H1 (cell line): Measurements from ENCODE around the gene MANBA. TPM values are rescaled to one million over a fixed set of nuclear protein-coding genes. Genes with fewer than 3 reads are reported as not detected.

Experiments used
- CTCF ChIA-PET: fragments of 300-600 bp; sonication (Branson Sonifier 250); formaldehyde crosslinking; loops from one replicate; lab custom pipeline; 2021; ENCODE audit not compliant: partially characterized antibody; lab: Charles Lee
- POLR2A ChIA-PET: fragments of 300-600 bp; sonication (Branson Sonifier 250); formaldehyde crosslinking; loops from one replicate; lab custom pipeline; 2021; ENCODE audit warnings: inconsistent platforms; ENCODE audit not compliant: partially characterized antibody; lab: Charles Lee
- DNase-seq, 2 experiments: peaks; one replicate each; pipeline versions ENCODE4 v3.0.0 to v3.0.0-alpha.2; 2010 to 2022; ENCODE audit warnings: low spot score in 2 of 2, low read depth in 1 of 2, mixed read lengths in 1 of 2
- FAIRE-seq: peaks from 2 replicates; lab custom pipeline; 2011; peaks lifted over from hg19 to GRCh38; lab: Jason Lieb, UNC
- H2AFZ ChIP-seq: 2 replicates; pipeline ENCODE4 v1.8.1; 2012; ENCODE audit warnings: low read length, inconsistent platforms
- H2AK5ac ChIP-seq: 2 replicates; pipeline ENCODE4 v1.6.1; 2013; ENCODE audit warnings: low read depth, low read length
- H2BK120ac ChIP-seq: replicated peaks from 2 replicates; pipeline ENCODE3; 2013; ENCODE audit warnings: low read depth, low read length, inconsistent platforms
- H2BK12ac ChIP-seq: 2 replicates; pipeline ENCODE4 v1.6.1; 2013; ENCODE audit warnings: low read depth, low read length
- H2BK15ac ChIP-seq: 2 replicates; pipeline ENCODE4 v1.6.1; 2013; ENCODE audit warnings: low read length
- H2BK20ac ChIP-seq: 2 replicates; pipeline ENCODE4 v1.6.1; 2013; ENCODE audit warnings: low read length
- H2BK5ac ChIP-seq: 2 replicates; pipeline ENCODE4 v1.6.1; 2013; ENCODE audit warnings: low read depth, low read length
- H3K14ac ChIP-seq: 2 replicates; pipeline ENCODE4 v1.6.1; 2013; ENCODE audit warnings: inconsistent platforms; ENCODE audit not compliant: insufficient read length
- H3K18ac ChIP-seq: 2 replicates; pipeline ENCODE4 v1.6.1; 2013; ENCODE audit warnings: low read length; ENCODE audit errors: extremely low read depth
- H3K23ac ChIP-seq: 2 replicates; pipeline ENCODE4 v1.6.1; 2013; ENCODE audit warnings: inconsistent platforms; ENCODE audit not compliant: insufficient read length
- H3K23me2 ChIP-seq: 2 replicates; pipeline ENCODE4 v1.6.1; 2013; ENCODE audit warnings: low read depth, low read length
- H3K27ac ChIP-seq: 2 replicates; pipeline ENCODE4 v1.6.1; 2011; ENCODE audit warnings: low read depth, low read length, inconsistent platforms
- H3K27me3 ChIP-seq, 4 experiments: replicated peaks in 1 of 4; 1 replicate in 1 of 4; 2 replicates in 3 of 4; pipeline versions ENCODE4 v1.6.1 to v1.8.1; 2011 to 2013; ENCODE audit warnings: low read length in 3 of 4, mild to moderate bottlenecking in 3 of 4, inconsistent platforms in 2 of 4, mixed read lengths in 2 of 4, moderate library complexity in 1 of 4; ENCODE audit not compliant: control insufficient read depth in 3 of 4, insufficient read depth in 3 of 4; ENCODE audit errors: extremely low read depth in 1 of 4
- H3K36me3 ChIP-seq, 4 experiments: 2 replicates each; pipeline versions ENCODE4 v1.6.1 to v1.8.1; 2011 to 2013; ENCODE audit warnings: mild to moderate bottlenecking in 4 of 4, low read length in 3 of 4, moderate library complexity in 2 of 4, control low read depth in 1 of 4, inconsistent platforms in 1 of 4; ENCODE audit not compliant: insufficient read depth in 4 of 4, control insufficient read depth in 2 of 4
- H3K4ac ChIP-seq: replicated peaks from 2 replicates; pipeline ENCODE3; 2013; ENCODE audit warnings: low read length, low read depth, mixed read lengths, inconsistent platforms; ENCODE audit not compliant: insufficient read length
- H3K4me1 ChIP-seq, 4 experiments: replicated peaks in 1 of 4; 1 replicate in 1 of 4; 2 replicates in 3 of 4; pipeline versions ENCODE4 v1.6.1 to v1.8.1; 2011 to 2013; ENCODE audit warnings: low read length in 3 of 4, inconsistent platforms in 2 of 4, mixed read lengths in 1 of 4; ENCODE audit not compliant: insufficient read depth in 4 of 4, control insufficient read depth in 3 of 4
- H3K4me2 ChIP-seq, 2 experiments: 2 replicates each; pipeline versions ENCODE4 v1.6.1 to v1.8.1; 2011 to 2013; ENCODE audit warnings: low read depth in 2 of 2, low read length in 2 of 2, control low read depth in 1 of 2, inconsistent platforms in 1 of 2, mild to moderate bottlenecking in 1 of 2; ENCODE audit not compliant: insufficient read depth in 1 of 2
- H3K4me3 ChIP-seq, 4 experiments: fragments of 200-600, 300-600 bp in 1 of 4; sonication (generic), shearing (Covaris generic), sonication (Bioruptor Twin) in 1 of 4; 2 replicates each; pipeline versions ENCODE4 v1.5.1 to v1.8.1; 2011 to 2016; ENCODE audit warnings: low read length in 4 of 4, low read depth in 3 of 4, control low read depth in 2 of 4, inconsistent platforms in 2 of 4, mild to moderate bottlenecking in 2 of 4, mixed read lengths in 1 of 4, moderate library complexity in 1 of 4; ENCODE audit not compliant: insufficient read depth in 2 of 4; ENCODE audit errors: extremely low read depth in 1 of 4
- H3K56ac ChIP-seq: replicated peaks from 2 replicates; pipeline ENCODE3; 2013; ENCODE audit warnings: low read depth, mild to moderate bottlenecking, mixed read lengths, low read length, inconsistent platforms; ENCODE audit not compliant: insufficient read length
- H3K79me1 ChIP-seq: 2 replicates; pipeline ENCODE4 v1.6.1; 2013; ENCODE audit warnings: low read depth, low read length, control low read depth
- H3K79me2 ChIP-seq, 2 experiments: 2 replicates each; pipeline versions ENCODE4 v1.6.1 to v1.8.1; 2012 to 2013; ENCODE audit warnings: low read length in 2 of 2, mild to moderate bottlenecking in 2 of 2, inconsistent platforms in 1 of 2; ENCODE audit not compliant: insufficient read depth in 2 of 2, control insufficient read depth in 1 of 2
- H3K9ac ChIP-seq, 4 experiments: replicated peaks in 1 of 4; 1 replicate in 1 of 4; 2 replicates in 3 of 4; pipeline versions ENCODE4 v1.6.1 to v1.8.1; 2011 to 2013; ENCODE audit warnings: low read depth in 3 of 4, low read length in 3 of 4, control low read depth in 2 of 4, mild to moderate bottlenecking in 2 of 4, moderate library complexity in 2 of 4, inconsistent platforms in 1 of 4; ENCODE audit errors: extremely low read depth in 1 of 4
- H3K9me3 ChIP-seq, 2 experiments: 2 replicates each; pipeline versions ENCODE4 v1.6.1 to v1.8.1; 2012 to 2013; ENCODE audit warnings: mild to moderate bottlenecking in 2 of 2, moderate library complexity in 2 of 2, control low read depth in 1 of 2, inconsistent platforms in 1 of 2, low read depth in 1 of 2, low read length in 1 of 2, mixed read lengths in 1 of 2; ENCODE audit not compliant: insufficient read depth in 2 of 2
- H4K20me1 ChIP-seq, 2 experiments: replicated peaks in 1 of 2; 2 replicates each; pipeline versions ENCODE3 to v1.8.1; 2011 to 2013; ENCODE audit warnings: inconsistent platforms in 2 of 2, low read length in 2 of 2, mild to moderate bottlenecking in 1 of 2; ENCODE audit not compliant: insufficient read depth in 2 of 2, control insufficient read depth in 1 of 2
- H4K5ac ChIP-seq: 2 replicates; pipeline ENCODE4 v1.6.1; 2013; ENCODE audit warnings: low read length, low read depth, mixed read lengths, inconsistent platforms; ENCODE audit not compliant: insufficient read length
- H4K8ac ChIP-seq: 2 replicates; pipeline ENCODE4 v1.8.0; 2013; ENCODE audit warnings: mild to moderate bottlenecking, moderate library complexity, low read length, inconsistent platforms; ENCODE audit not compliant: insufficient read depth; ENCODE audit errors: extremely low read depth
- H4K91ac ChIP-seq: replicated peaks from 2 replicates; pipeline ENCODE3; 2013; ENCODE audit warnings: low read length, mixed read lengths, inconsistent platforms; ENCODE audit not compliant: insufficient read length
- CTBP2 ChIP-seq: IDR thresholded peaks from 2 replicates; pipeline ENCODE4 v1.7.0; 2011; ENCODE audit warnings: borderline replicate concordance, mild to moderate bottlenecking, moderate library complexity, mixed read lengths, low read length; ENCODE audit not compliant: insufficient read depth, insufficient read length
- HDAC2 ChIP-seq, 2 experiments: fragments of 300-600 bp in 1 of 2; sonication (generic) in 1 of 2; IDR thresholded peaks; 2 replicates each; pipeline ENCODE4 v1.6.1; 2011 to 2012; ENCODE audit warnings: low read depth in 2 of 2, low read length in 2 of 2, mild to moderate bottlenecking in 2 of 2, moderate library complexity in 2 of 2, borderline replicate concordance in 1 of 2, inconsistent platforms in 1 of 2
- JUN ChIP-seq: IDR thresholded peaks from 2 replicates; pipeline ENCODE4 v1.6.1; 2011; ENCODE audit warnings: low read depth, mild to moderate bottlenecking, improper control_type of control experiment, low read length
- KDM4A ChIP-seq: IDR thresholded peaks from one replicate; pipeline ENCODE4 v1.7.1; 2012; ENCODE audit warnings: low read depth, mild to moderate bottlenecking, moderate library complexity, low read length, inconsistent platforms; ENCODE audit not compliant: severe bottlenecking
- MAFK ChIP-seq: IDR thresholded peaks from 2 replicates; pipeline ENCODE4 v1.6.1; 2012; ENCODE audit warnings: low read depth, mild to moderate bottlenecking, improper control_type of control experiment, low read length
- PHF8 ChIP-seq: fragments of 200-600 bp; sonication (generic); conservative IDR thresholded peaks from 2 replicates; pipeline ENCODE4 v1.7.1; 2012; ENCODE audit warnings: low read depth, mild to moderate bottlenecking, inconsistent platforms, low read length, moderate library complexity
- RNF2 ChIP-seq: fragments of 200-900, 300-1000 bp; sonication (generic); IDR thresholded peaks from 2 replicates; pipeline ENCODE4 v1.7.1; 2016; ENCODE audit warnings: borderline replicate concordance, low read depth, mild to moderate bottlenecking, antibody characterized with exemption, low read length; ENCODE audit not compliant: poor library complexity, severe bottlenecking; ENCODE audit errors: missing control alignments
- SAP30 ChIP-seq: fragments of 300-600 bp; sonication (generic); IDR thresholded peaks from 2 replicates; pipeline ENCODE4 v1.7.1; 2012; ENCODE audit warnings: low read length, moderate library complexity, mild to moderate bottlenecking, inconsistent platforms; ENCODE audit not compliant: insufficient read depth, insufficient replicate concordance
- TCF12 ChIP-seq: IDR thresholded peaks from 2 replicates; pipeline ENCODE4 v1.6.1; 2011; ENCODE audit warnings: low read depth, mild to moderate bottlenecking, low read length
- ZNF274 ChIP-seq: IDR thresholded peaks from 2 replicates; pipeline ENCODE4 v1.7.0; 2012; ENCODE audit warnings: low read length, borderline replicate concordance; ENCODE audit errors: extremely low read depth
- WGBS, 2 experiments: shearing (Covaris generic) in 1 of 2; methylation state at CpG; one replicate each; pipeline versions ENCODE4 v1.1.6 to v1.1.7; 2013 to 2015; ENCODE audit warnings: low lambda C conversion rate in 2 of 2, mixed read lengths in 2 of 2, inconsistent platforms in 1 of 2, low coverage in 1 of 2, missing lambda C conversion rate in 1 of 2; ENCODE audit not compliant: insufficient replicate concordance in 2 of 2, insufficient coverage in 1 of 2, insufficient read length in 1 of 2; ENCODE audit errors: extremely low coverage in 1 of 2, missing lambda C conversion rate in 1 of 2; 5-methylcytosine and 5-hydroxymethylcytosine counted together
- polyA plus RNA-seq, 7 experiments: library from polyadenylated mRNA; depleted of rRNA in 3 of 7; stranded (reverse) in 5 of 7; unstranded in 2 of 7; fragments of >200 nt in 5 of 7; fragments of 200-250 nt in 2 of 7; gene quantifications; 1 replicate in 5 of 7; 2 replicates in 1 of 7; 4 replicates in 1 of 7; pipeline versions ENCODE4 v1.2.1 to v1.2.3, GENCODE V29; 2011 to 2013; ENCODE audit warnings: missing spikeins in 2 of 7, mixed read lengths in 2 of 7
- total RNA-seq: library from RNA; stranded (reverse); fragmentation: NEBNext Ultra II Directional; extraction: Animal tissue kit (Norgen Biotek cat#: 25700); gene quantifications from 2 replicates; pipeline ENCODE4 v1.2.1, GENCODE V29; 2021
- TF ChIP-seq, protein P1 (sequence below): IDR thresholded peaks from 2 replicates; pipeline ENCODE4 v1.6.1; 2012; ENCODE audit warnings: low read length, inconsistent platforms

The MANBA gene
- total and polyA plus RNA-seq, 2 of the 8 experiments (the other 6 are each of a cell fraction or from before 2014, with no cell fraction given): 22.9 to 27.8 TPM

DNA sequence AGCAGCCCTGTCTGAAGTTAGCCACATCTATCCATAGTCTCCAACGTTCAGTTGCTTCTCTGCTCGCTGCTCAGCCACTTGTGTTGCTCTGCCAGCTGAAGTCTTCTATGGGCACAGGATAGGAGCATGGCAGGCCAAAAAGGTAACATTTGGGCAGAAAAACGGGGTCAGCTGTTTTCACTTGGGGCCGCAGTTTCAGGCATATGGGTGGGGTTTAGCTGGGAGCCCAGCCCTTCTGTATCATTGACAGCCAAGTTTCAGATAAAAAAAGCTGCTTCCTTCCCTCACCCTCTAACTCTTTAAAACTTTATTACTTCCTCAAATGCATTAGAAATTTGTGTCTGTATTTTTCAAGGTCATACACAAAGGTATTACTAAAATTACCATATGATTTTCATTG lies 18.4 kb upstream of the MANBA start:
- no peaks in the 10 kb centered on the region for H3K4me1 ChIP-seq
- peak overlapping the region; percentile 54; the same call in 1 of the 2 replicates for H2AFZ ChIP-seq
- no peak overlapping the region for H2BK20ac ChIP-seq
- H3K4me3 ChIP-seq: no peak overlapping the region
- H3K27ac ChIP-seq: no peak overlapping the region
- no peaks in the 10 kb centered on the region for H3K36me3 ChIP-seq
- DNase-seq: no peak
- no peak overlapping the region for H4K91ac ChIP-seq
- no peaks in the 10 kb centered on the region for H4K20me1 ChIP-seq
- no peak overlapping the region for H3K23ac ChIP-seq
- H3K18ac ChIP-seq: no peak overlapping the region
- no peaks in the 10 kb centered on the region for H3K9me3 ChIP-seq
- H3K56ac ChIP-seq: no peak overlapping the region
- H3K79me1 ChIP-seq: no peaks in the 10 kb centered on the region
- ChIA-PET CTCF (no interaction called here), POLR2A (interaction anchor here (0.8 to 4.7 kb wide), 4 partner anchors 11 to 49 kb away, joined by 4 to 31 read pairs (median 7); partner anchors contain the start of gene UBE2D3)
- no peak overlapping the region for H3K4ac ChIP-seq
- H3K9ac ChIP-seq: no peak overlapping the region
- FAIRE-seq: no peak
- no peak overlapping the region for H3K4me2 ChIP-seq
- WGBS, 2 experiments: 88% methylated on average over 4 of the region's 4 CpGs; no CpG with 5 or more reads in 1 of the 2 experiments
- no peaks in the 10 kb centered on the region for H3K79me2 ChIP-seq
- H2BK5ac ChIP-seq: no peak overlapping the region
- no peak overlapping the region for H4K8ac ChIP-seq
- no peak overlapping the region for H2BK15ac ChIP-seq
- H3K14ac ChIP-seq: no peak overlapping the region
- no peaks in the 10 kb centered on the region for H3K27me3 ChIP-seq
- no peaks in the 10 kb centered on the region for H3K23me2 ChIP-seq
- H2BK120ac ChIP-seq: no peak overlapping the region
- no peak overlapping the region for H2AK5ac ChIP-seq
- H4K5ac ChIP-seq: no peak overlapping the region
- no peak overlapping the region for H2BK12ac ChIP-seq
- TF ChIP-seq SAP30 (no peak), KDM4A (no peak), MAFK (no peak), JUN (no peak), PHF8 (no peak), CTBP2 (no peak), RNF2 (no peak), HDAC2 (IDR thresholded peaks at IDR 0.05; ENCODE audit: borderline replicate concordance in 1 of 2, low read depth in 2 of 2, low read length in 2 of 2) (no peak), ZNF274 (no peak), TCF12 (no peak)
- TF ChIP-seq, protein P1, sequence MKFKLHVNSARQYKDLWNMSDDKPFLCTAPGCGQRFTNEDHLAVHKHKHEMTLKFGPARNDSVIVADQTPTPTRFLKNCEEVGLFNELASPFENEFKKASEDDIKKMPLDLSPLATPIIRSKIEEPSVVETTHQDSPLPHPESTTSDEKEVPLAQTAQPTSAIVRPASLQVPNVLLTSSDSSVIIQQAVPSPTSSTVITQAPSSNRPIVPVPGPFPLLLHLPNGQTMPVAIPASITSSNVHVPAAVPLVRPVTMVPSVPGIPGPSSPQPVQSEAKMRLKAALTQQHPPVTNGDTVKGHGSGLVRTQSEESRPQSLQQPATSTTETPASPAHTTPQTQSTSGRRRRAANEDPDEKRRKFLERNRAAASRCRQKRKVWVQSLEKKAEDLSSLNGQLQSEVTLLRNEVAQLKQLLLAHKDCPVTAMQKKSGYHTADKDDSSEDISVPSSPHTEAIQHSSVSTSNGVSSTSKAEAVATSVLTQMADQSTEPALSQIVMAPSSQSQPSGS: no peak
